ENCODE measurements around the gene FAF1.

DNA sequence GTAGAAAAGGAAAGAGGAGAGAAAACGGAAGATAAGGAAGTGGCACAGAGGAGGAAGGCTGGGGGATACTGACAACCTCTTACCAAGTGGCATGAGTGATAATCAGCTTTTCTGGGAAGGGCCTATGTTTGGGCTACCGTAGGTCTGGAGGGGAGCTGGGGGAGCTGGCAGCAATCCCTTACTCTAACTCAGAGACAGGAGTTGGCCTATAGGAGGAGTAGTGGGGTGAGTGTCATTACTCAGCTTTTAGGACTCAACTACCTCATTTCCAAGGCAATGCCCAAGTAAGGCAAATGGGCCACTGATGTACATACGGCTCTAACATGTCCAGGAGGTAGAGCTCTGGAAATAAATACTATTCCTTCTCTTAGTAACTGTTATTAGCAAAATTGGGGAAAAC lies 488.1 kb downstream of the FAF1 start:
- no peak for TF ChIP-seq EP300 (IDR thresholded peaks at IDR 0.05; ENCODE audit: borderline replicate concordance)
- no peak for TF ChIP-seq TAF1 (IDR thresholded peaks at IDR 0.05; ENCODE audit: low read depth)
- no peak for TF ChIP-seq ZBTB7A (IDR thresholded peaks at IDR 0.05; ENCODE audit: low read depth)
- TF ChIP-seq, protein P1, sequence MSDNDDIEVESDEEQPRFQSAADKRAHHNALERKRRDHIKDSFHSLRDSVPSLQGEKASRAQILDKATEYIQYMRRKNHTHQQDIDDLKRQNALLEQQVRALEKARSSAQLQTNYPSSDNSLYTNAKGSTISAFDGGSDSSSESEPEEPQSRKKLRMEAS (IDR thresholded peaks at IDR 0.05) = no peak
- no peak for TF ChIP-seq CEBPB (IDR thresholded peaks at IDR 0.05)
- TF ChIP-seq, protein P2, sequence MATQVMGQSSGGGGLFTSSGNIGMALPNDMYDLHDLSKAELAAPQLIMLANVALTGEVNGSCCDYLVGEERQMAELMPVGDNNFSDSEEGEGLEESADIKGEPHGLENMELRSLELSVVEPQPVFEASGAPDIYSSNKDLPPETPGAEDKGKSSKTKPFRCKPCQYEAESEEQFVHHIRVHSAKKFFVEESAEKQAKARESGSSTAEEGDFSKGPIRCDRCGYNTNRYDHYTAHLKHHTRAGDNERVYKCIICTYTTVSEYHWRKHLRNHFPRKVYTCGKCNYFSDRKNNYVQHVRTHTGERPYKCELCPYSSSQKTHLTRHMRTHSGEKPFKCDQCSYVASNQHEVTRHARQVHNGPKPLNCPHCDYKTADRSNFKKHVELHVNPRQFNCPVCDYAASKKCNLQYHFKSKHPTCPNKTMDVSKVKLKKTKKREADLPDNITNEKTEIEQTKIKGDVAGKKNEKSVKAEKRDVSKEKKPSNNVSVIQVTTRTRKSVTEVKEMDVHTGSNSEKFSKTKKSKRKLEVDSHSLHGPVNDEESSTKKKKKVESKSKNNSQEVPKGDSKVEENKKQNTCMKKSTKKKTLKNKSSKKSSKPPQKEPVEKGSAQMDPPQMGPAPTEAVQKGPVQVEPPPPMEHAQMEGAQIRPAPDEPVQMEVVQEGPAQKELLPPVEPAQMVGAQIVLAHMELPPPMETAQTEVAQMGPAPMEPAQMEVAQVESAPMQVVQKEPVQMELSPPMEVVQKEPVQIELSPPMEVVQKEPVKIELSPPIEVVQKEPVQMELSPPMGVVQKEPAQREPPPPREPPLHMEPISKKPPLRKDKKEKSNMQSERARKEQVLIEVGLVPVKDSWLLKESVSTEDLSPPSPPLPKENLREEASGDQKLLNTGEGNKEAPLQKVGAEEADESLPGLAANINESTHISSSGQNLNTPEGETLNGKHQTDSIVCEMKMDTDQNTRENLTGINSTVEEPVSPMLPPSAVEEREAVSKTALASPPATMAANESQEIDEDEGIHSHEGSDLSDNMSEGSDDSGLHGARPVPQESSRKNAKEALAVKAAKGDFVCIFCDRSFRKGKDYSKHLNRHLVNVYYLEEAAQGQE (IDR thresholded peaks at IDR 0.05; ENCODE audit: low read depth) = no peak
- TF ChIP-seq TEAD4 (IDR thresholded peaks at IDR 0.05) = no peak
- no peak for TF ChIP-seq YY1 (IDR thresholded peaks at IDR 0.05; ENCODE audit: low read depth)
- no peak for TF ChIP-seq RAD21 (IDR thresholded peaks at IDR 0.05; ENCODE audit: low read depth)
